HEK293T (cell line): ENCODE results near the gene RETREG3.
"Not testable (repeated sequence)": the region's sequence is repeated elsewhere in the genome, so short reads cannot be mapped to it uniquely, and the experiment has no call there.

Source experiments
- CTCF ChIA-PET: fragments of 350-600 bp; formaldehyde crosslinking; extraction: SDS; loops from one replicate; lab custom pipeline; 2021; ENCODE audit warnings: antibody characterized with exemption, inconsistent platforms; lab: Yijun Ruan, JAX
- POLR2A ChIA-PET: fragments of 350-600 bp; formaldehyde crosslinking; extraction: SDS; loops from one replicate; lab custom pipeline; 2020; ENCODE audit warnings: antibody characterized with exemption, inconsistent platforms; lab: Yijun Ruan, JAX
- DNase-seq: peaks from one replicate; pipeline ENCODE4 v3.0.0; 2012; ENCODE audit warnings: mixed read lengths; ENCODE audit errors: extremely low spot score
- ARNT ChIP-seq: fragments of 450-650 bp; IDR thresholded peaks from 2 replicates; pipeline ENCODE4 v1.6.1; 2017; ENCODE audit warnings: mild to moderate bottlenecking
- BHLHE40 ChIP-seq: fragments of 450-650 bp; IDR thresholded peaks from 2 replicates; pipeline ENCODE4 v1.6.1; 2016; ENCODE audit warnings: mild to moderate bottlenecking, moderate library complexity, borderline replicate concordance
- CTBP1 ChIP-seq: fragments of 450-650 bp; IDR thresholded peaks from 2 replicates; pipeline ENCODE4 v1.6.1; 2016; ENCODE audit warnings: borderline replicate concordance
- ELF4 ChIP-seq: fragments of 450-650 bp; IDR thresholded peaks from 2 replicates; pipeline ENCODE4 v1.6.1; 2017; ENCODE audit warnings: antibody characterized with exemption
- FOXA1 ChIP-seq: fragments of 450-650 bp; IDR thresholded peaks from 2 replicates; pipeline ENCODE4 v1.6.1; 2016; ENCODE audit warnings: mild to moderate bottlenecking
- FOXK2 ChIP-seq: fragments of 450-650 bp; IDR thresholded peaks from 2 replicates; pipeline ENCODE4 v1.6.1; 2016; ENCODE audit warnings: mild to moderate bottlenecking
- FOXM1 ChIP-seq: fragments of 450-650 bp; IDR thresholded peaks from 2 replicates; pipeline ENCODE4 v1.6.1; 2017; ENCODE audit warnings: mild to moderate bottlenecking, borderline replicate concordance
- HDGF ChIP-seq: fragments of 450-650 bp; IDR thresholded peaks from 2 replicates; pipeline ENCODE4 v1.6.1; 2017; ENCODE audit warnings: antibody characterized with exemption, borderline replicate concordance
- L3MBTL2 ChIP-seq: fragments of 450-650 bp; conservative IDR thresholded peaks from 2 replicates; pipeline ENCODE4 v1.6.1; 2016; ENCODE audit warnings: mild to moderate bottlenecking
- LEF1 ChIP-seq: fragments of 450-650 bp; IDR thresholded peaks from 2 replicates; pipeline ENCODE4 v1.6.1; 2017; ENCODE audit warnings: mild to moderate bottlenecking, borderline replicate concordance
- NFRKB ChIP-seq: fragments of 450-650 bp; IDR thresholded peaks from 2 replicates; pipeline ENCODE4 v1.6.1; 2016; ENCODE audit warnings: mild to moderate bottlenecking, moderate library complexity
- SP1 ChIP-seq: fragments of 450-650 bp; IDR thresholded peaks from 2 replicates; pipeline ENCODE4 v1.6.1; 2017
- SUZ12 ChIP-seq: fragments of 450-650 bp; IDR thresholded peaks from 2 replicates; pipeline ENCODE4 v1.6.1; 2016; ENCODE audit warnings: mild to moderate bottlenecking
- TARDBP ChIP-seq: fragments of 450-650 bp; IDR thresholded peaks from 2 replicates; pipeline ENCODE4 v1.6.1; 2016
- ZNF384 ChIP-seq: fragments of 450-650 bp; IDR thresholded peaks from 2 replicates; pipeline ENCODE4 v1.6.1; 2016
- TF ChIP-seq, protein P1 (sequence below): fragments of 450-650 bp; IDR thresholded peaks from 2 replicates; pipeline ENCODE4 v1.6.1; 2016

RETREG3 gene

GRCh38 chr17:42647778-42648177, 38.6 kb upstream of the RETREG3 start:
- POLR2A ChIA-PET, result interaction anchor here (0.9 to 2.7 kb wide), 2 partner anchors 12 to 30 kb away, joined by 3 to 11 read pairs; partner anchors contain the start of gene TUBG2
- no peak for DNase-seq
- TF ChIP-seq FOXM1, result no peak
- no peak for TF ChIP-seq CTBP1
- no peak for TF ChIP-seq ZNF384
- no peak for TF ChIP-seq FOXK2
- TF ChIP-seq SUZ12, result no peak
- no peak for TF ChIP-seq ARNT
- TF ChIP-seq ELF4, result no peak
- no peak for TF ChIP-seq NFRKB
- no peak for TF ChIP-seq BHLHE40
- no peak for TF ChIP-seq HDGF
- CTCF ChIA-PET, result no interaction called here

DNA sequence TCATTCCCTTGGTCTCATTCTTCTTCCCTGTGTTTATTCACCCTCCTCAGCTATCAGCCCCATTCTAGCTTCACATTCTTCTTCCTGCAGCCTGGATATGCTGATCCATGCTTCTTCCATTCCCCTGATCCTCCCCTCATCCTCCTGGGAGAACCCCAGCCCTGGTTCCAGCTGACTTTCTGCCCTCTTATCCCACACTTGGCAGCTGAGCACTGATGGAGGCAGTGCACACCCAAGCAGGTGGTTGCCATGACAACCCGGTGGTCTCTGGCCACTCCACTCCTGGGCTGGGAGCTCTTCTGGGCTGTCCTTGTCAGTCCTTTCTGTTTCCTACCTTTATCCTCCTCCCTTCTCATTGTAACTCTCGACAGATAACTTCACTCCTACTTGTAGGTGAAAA, 33.2 kb upstream of the RETREG3 start:
- TF ChIP-seq BHLHE40 (no peak), LEF1 (no peak), FOXA1 (no peak), ARNT (no peak), SP1 (no peak), ZNF384 (no peak), HDGF (no peak), L3MBTL2 (no peak), FOXM1 (no peak), SUZ12 (no peak), TARDBP (no peak), CTBP1 (no peak), ELF4 (no peak), FOXK2 (no peak), NFRKB (no peak)
- TF ChIP-seq, protein P1, sequence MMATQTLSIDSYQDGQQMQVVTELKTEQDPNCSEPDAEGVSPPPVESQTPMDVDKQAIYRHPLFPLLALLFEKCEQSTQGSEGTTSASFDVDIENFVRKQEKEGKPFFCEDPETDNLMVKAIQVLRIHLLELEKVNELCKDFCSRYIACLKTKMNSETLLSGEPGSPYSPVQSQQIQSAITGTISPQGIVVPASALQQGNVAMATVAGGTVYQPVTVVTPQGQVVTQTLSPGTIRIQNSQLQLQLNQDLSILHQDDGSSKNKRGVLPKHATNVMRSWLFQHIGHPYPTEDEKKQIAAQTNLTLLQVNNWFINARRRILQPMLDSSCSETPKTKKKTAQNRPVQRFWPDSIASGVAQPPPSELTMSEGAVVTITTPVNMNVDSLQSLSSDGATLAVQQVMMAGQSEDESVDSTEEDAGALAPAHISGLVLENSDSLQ, result no peak
- ChIA-PET CTCF (interaction anchor here (0.6 kb wide), 1 partner anchor 81 kb away, joined by 3 read pairs; no protein-coding TSS in a partner anchor), POLR2A (interaction anchor here (0.5 to 0.7 kb wide), 2 partner anchors 11 to 14 kb away, joined by 3 read pairs; no protein-coding TSS in a partner anchor)
- no peak for DNase-seq

DNA sequence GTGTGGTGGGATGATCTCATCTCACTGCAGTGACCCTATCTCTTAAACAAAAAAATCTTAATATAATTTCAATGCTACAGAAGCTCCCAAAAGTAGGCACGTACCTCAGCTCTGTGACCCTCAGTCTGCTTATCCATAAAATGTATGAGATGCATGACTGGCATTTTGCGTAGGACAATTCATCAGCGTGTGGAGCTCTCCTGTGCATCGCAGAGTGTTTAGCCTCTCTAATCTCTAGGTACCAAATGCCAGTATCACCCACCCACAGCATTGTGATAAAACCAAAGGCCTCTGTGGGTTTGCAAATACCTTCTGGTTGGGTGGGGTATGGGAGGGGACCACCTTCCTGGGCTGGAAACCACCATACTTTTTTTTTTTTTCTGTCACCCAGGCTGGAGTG, 30.9 kb upstream of the RETREG3 start:
- no peak for TF ChIP-seq L3MBTL2
- TF ChIP-seq FOXM1, result no peak
- no peak for TF ChIP-seq SUZ12
- TF ChIP-seq TARDBP, result no peak
- no peak for DNase-seq
- CTCF ChIA-PET, result no interaction called here
- POLR2A ChIA-PET, result interaction anchor here (0.9 kb wide), 1 partner anchor 18 kb away, joined by 3 read pairs; no protein-coding TSS in a partner anchor

DNA sequence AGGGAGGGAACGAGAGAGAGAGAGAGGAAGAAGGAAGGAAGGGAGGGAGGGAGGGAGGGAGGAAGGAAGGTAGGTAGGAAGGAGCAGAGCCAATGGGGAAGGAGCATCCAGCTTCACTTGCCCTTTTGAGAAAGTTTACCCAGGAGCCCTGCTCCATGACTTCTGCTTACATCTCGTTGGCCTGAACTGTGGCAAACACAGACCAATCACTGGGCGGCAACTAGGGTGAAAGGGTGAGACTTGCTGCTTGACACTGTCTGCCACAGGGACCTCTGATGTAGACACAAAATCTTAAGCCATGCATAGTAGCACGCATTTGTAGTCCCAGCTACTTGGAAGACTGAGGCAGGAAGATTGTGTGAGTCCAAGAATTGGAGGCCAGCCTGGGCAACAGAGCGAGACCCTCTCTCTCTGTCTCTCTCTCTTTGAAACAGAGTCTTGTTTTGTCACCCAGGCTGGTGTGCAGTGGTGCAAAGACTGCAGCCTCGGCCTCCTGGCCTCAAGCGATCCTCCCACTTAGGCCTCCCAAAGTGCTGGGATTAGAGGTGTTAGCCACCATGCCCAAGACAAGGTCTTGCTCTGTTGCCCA, 30.4 kb upstream of the RETREG3 start:
- CTCF ChIA-PET, result no interaction called here
- POLR2A ChIA-PET, result interaction anchor here (0.6 to 1.1 kb wide), 3 partner anchors 18 to 133 kb away, joined by 3 to 4 read pairs (median 3); partner anchors contain the start of genes RETREG3 and TUBG1
- DNase-seq, result no peak
- TF ChIP-seq TARDBP (no peak), FOXM1 (no peak), FOXA1 (no peak), SUZ12 (no peak), LEF1 (no peak), HDGF (no peak), NFRKB (no peak)

GRCh38 chr17:42632949-42633444, 23.8 kb upstream of the RETREG3 start:
- DNase-seq, result no peak
- ChIA-PET POLR2A (interaction anchor here (0.6 to 1.0 kb wide), 5 partner anchors 11 to 53 kb away, joined by 3 to 5 read pairs (median 3); partner anchors contain the start of gene PLEKHH3), CTCF (interaction anchor here (0.6 to 0.7 kb wide), 3 partner anchors 10 to 55 kb away, joined by 3 to 4 read pairs (median 3); partner anchors contain the start of gene PSMC3IP)
- no peak for TF ChIP-seq FOXK2
- TF ChIP-seq BHLHE40, result no peak
- TF ChIP-seq FOXA1, result no peak
- no peak for TF ChIP-seq ARNT
- no peak for TF ChIP-seq CTBP1
- TF ChIP-seq, protein P1, result no peak; the same call in 1 of the 2 replicates
- TF ChIP-seq NFRKB, result no peak

- ChIA-PET POLR2A (no interaction called here), CTCF (no interaction called here)
- DNase-seq, result no peak
- TF ChIP-seq FOXM1, result no peak
- TF ChIP-seq, protein P1, result no peak
- TF ChIP-seq CTBP1, result no peak
- TF ChIP-seq FOXK2, result no peak
- TF ChIP-seq BHLHE40, result no peak
- no peak for TF ChIP-seq NFRKB
- TF ChIP-seq HDGF, result no peak
- TF ChIP-seq ZNF384, result no peak
- TF ChIP-seq L3MBTL2, result no peak
- no peak for TF ChIP-seq SP1
- TF ChIP-seq TARDBP, result no peak
- no peak for TF ChIP-seq ELF4
- TF ChIP-seq ARNT, result no peak
- TF ChIP-seq LEF1, result no peak
- no peak for TF ChIP-seq FOXA1
These were observed 20.3 kb upstream of the RETREG3 start for GRCh38 chr17:42629411-42630009.

DNA sequence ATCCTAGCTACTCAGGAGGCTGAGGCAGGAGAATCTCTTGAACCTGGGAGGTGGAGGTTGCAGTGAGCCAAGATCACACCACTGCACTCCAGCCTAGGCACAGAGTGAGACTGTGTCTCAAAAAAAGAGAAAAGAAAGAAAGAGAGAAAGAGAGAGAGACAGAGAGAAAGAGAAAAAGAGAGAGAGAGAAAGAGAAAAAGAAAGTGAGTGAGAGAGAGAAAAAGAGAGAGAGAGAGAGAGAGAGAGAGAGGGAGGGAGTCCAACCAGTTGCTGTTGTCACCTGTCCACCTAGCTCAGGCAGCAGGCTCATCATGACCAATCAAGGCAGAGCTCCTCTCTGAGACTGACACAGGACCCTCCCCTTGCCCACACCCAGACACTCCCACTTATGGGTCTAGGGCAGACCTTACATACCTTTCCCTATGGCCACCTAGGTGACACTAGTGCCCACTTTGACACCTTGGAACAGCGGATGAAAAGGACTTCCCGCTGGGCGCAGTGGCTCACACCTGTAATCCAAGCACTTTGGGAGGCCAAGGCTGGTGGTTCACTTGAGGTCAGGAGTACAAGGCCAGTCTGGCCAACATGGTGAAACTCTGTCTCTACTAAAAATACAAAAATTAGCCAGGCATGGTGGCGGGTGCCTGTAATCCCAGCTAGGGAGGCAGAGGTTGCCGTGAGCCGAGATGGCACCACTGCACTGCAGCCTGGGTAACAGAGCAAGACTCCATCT, 18.0 kb upstream of the RETREG3 start:
- CTCF ChIA-PET, DNase-seq: not testable (repeated sequence)
- POLR2A ChIA-PET, result interaction anchor here (1.0 to 1.1 kb wide), 2 partner anchors 18 to 32 kb away, joined by 4 read pairs; partner anchors contain the start of genes RETREG3, TUBG1 and TUBG2
